Measurements from ENCODE around the gene EIF1.
A peak's percentile ranks its signal among the peaks of the same experiment; 100 is the strongest.
"Not testable (repeated sequence)": the region's sequence is repeated elsewhere in the genome, so short reads cannot be mapped to it uniquely, and the experiment has no call there.

EIF1 gene

DNA sequence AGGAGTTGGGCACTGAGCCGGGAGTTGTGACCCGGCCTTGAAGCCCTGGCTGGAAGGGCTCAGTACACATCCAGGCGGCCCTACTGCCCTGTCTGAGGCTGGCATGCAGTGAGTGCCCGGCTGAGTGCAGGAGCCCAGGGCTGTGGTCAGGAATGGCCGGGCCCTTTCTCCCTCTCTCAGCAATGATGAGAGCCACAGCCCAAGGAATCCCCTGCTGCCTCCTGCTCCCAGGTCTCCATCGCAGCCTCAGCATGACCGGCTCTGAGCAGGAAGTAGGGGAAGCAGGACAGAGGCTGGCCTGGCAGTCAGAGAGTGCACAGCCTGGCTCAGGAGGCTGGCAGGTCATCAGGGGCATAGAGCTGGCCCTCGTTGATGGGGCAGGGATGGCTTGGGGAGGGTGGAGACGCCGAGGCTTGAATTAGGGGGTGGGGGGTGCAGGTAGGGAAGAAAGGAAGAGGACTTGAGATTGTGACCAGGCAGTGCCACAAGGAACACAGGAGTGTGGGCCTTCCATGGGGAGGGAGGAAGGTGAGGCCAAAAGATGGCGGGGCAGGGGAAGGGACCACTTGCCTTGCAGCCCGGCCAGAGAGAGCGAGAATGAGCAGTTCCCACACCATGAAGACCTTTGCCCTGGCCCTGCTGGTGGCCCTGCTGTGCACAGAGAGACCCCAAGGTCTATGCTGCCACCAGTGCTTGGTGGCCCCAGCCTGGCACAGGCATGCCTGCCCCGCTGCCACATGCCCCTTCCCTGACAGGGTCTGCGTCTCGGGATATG is 32.2 kb upstream of the EIF1 start:
- no peak for DNase-seq

DNA sequence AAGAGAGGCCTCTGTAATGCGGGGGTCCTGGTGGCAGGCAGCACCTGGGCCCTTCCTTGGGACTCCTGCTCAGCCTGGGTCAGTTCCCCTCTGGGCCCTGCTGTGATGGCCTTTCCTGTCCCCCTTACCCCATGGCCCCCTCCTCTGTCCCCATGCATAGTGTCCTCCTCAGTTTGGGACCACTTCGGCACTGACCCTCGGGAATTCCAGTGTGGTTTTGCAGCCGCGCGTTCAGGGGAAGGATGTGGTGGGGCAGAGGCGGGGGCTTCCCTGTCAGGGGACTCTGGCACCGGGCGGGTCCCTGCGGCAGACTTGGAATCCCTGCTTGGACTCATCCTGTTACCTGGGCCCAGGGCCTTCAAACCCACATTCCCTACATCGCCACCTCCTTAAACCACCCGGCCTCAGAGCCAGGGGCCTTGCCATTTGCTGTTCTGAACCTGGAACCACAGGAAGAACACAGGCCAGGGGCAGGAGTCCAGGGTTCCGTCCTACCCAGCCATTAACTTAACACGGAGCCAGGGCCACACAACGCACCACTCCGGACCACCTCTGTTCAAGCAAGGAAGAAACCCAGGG is 31.4 kb upstream of the EIF1 start:
- no peak for DNase-seq

DNA sequence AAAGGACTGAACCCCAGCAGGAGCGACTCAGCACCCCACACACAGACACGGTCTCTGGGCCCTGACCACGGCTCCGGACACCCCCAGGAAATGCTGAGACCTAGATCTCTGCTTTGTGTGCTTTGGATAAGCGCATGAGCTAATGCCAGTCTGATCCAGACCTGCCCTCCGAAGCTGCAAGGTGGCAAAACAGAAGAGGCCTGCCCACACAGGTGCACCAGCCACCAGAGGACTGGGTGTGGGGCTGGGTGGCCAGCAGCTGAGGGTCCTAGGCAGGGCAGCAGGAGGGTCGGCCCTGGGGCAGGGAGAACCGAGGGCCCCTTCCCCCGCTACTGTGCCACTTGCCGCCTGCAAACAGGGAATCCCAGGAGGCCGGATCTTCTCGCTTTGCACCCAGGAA is 30.7 kb upstream of the EIF1 start:
- no peak for DNase-seq

DNA sequence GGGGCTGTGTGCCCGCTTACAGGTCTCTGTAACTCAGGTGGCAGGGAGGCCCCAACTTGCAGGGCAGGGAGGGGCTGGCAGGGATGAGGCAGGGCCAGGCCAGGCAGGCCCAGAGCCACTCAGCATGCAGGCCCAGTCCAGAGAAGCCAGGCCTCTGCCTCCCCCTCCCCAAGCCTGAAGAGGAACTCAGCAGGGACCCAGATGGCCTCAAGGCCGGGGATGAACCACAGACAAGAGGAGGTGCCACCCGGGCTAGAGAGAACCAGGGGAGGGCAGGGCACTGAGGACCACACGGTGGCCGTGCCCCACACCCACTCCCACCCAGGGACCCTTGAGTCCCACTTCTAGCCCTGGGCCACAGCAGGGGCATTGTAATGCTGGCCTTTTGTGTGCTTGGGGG is 29.8 kb upstream of the EIF1 start:
- DNase-seq, result no peak

DNA sequence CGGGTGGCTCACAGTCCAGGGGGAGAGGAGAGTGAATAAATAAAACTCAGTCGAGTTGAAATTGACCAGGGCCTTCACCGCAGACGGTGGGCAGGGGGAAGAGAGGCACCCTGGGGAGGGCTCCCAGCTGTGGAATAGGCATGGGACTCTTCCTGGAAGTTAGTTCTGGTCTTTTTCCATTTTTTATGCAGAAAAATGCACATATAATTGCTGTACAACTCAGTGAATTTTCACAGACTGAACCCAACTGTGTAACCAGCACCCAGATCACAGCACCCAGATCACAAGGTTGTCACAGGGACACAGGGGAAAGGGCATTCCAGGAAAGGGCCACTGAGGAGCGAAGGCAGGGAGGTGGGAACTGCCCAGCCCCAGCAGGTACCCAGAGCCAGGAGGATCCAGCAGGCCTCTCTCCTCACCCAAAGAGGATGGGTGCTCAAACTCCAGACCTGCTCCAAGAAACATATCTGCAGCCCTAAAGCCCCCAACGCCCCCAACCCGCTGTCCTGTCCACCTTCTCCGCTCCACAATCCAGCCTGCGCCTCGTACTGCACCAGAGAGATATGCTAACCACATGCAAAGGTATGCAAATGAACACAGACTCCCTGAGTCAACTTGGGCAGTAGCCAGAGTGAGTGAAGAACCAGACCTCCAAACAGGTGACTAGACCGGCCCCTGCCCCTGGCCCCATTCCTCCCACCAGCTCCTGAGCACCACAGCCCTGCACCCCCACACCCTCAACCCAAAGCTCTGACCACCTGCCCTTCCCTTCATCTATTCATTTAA is 29.1 kb upstream of the EIF1 start:
- DNase-seq, result no peak

DNA sequence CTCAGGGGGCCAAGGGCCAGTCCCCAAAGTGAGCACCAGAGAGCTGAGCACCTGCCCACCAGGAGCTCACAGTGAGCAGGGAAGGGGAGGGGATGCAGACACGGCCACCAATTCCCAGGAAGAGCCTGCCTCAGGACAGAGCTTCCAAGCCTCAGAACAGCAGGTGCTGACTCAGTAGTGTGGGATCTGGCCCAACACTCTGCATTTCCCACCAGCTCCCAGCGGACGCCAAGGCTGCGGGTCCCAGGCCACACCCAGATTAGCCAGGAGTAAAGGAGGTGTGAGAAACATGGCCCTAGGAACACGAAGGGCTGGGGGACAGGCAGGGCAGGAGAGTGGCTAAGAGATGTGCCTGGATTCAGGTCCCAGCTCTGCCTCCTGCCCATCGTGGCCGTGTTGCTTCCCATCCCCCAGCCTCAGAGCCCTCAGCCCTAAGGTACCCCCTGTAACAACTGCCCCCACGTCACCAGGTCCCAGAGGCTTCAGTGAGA is 28.4 kb upstream of the EIF1 start:
- DNase-seq, result no peak

DNA sequence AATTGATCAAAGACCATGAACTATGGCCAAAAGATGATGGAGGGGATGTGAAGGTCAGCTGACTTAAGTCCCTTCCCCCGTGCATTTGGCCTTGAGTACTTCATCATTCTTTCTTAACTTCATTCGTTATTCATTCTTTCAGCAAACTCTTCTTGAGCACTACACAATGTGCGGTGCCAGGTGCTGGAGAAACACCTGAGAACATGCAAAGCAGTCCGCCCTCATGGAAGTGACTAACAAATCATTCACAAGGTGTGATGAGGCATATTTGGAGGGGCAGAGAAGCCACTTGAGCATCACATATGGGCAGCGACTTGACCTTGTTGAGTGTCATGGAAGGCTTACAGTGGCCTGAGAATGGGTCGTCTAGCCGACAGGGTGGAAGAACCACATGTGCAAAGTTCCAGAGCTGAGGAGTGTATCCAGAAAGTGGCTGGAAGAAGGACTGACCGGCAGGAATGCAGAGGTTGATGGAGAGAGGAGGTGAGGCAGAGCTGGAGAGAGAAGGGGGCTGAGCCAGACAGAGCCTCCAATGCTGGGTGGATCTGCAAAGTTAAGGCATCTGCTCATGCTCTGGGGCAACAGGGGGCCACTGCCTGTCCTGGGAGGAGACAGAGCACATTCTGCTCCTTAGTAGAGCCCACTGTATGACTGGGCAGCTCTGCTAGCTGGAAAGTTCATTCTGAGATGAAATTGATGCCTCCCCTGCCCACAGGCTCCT is 25.1 kb upstream of the EIF1 start:
- no peak for DNase-seq

DNA sequence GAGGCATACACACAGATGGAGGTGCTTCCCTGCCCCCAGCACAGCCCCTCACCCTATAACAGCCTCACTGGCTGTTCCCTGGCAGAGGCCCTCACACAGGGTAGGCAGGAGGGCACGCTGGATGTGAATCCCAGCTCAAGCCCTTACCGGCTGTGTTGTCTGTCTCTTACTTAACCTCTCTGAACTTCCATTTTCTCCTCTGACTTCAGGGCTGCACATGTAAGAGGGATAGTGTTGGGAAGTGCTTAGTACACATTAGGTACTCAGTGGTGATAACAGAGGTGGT is 24.6 kb upstream of the EIF1 start:
- no peak for DNase-seq

DNA sequence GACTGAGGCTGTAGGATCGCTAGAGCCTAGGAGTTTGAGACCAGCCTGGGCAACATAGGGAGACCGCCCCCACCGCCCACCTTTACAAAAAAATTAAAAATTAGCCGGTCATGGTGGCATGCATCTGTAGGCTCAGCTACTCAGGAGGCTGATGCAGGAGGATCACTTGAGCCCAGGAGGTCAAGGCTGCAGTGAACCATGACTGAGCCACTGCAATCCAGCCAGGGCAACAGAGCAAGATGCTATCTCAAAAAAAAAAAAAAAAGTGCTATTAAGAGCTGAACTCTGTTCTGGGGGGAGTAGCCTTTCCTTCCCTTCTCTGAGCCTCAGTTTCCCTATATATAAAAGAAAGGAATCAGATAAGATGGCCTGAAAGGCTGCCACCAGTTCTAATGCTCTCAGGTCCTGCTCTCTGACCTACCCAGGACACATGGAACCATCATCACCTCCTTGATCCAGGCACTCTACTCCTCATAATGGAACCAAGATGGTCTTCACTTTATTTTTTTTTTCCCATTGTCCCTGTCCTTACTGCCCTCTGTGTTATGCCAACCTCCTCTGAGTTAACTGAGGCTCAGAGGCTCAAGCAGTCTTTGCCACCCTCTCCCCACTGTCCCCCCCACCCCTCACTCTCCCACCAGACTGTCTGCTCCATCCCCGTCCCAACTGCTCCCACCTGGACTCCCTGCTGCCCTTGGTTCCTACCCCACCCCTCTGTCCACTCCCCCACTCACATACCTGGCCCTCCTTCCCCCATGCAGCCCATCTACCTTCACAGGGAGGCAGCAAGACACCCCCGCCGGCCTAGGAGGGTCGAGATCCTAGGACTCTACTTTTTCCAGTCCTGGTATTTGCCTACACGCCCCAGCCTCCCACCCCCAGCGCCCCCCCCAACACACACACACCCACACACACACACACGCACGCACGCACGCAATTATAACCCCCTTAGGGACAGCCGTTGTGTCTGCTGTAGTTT is 23.8 kb upstream of the EIF1 start:
- DNase-seq, result no peak

DNA sequence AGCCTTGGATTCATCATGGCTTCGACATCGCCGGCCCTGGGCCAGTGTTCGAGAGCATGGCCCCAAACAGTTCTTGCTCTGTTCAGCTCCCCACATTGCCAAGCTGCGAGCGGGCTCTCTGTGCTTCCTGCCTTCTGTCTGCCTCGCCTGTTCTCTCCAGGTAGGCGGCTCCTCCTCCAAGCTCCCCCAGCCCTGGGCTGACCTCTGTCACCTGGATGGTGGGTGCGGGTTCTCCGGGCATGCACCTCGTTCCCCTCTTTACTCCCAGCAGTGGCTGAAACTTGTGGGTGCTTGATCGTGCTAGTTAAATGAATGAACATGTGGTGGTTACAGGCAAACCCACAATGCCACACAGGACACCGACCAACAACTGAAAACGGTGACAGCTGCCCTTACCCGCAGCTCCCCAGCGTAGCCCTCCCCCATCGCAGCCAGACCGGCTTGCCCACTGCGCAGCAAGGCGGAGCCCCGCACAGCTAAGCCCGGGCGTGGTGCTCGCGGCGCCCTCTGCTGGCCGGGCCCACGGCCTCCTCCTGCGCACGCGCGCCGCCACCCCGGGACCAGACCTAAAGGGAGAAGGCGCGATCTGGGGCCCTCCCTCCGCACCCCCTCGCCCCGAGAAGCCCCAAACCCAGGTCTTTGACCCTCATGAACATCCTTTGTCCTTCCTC is 23.0 kb upstream of the EIF1 start:
- peak; percentile 86 for DNase-seq

DNA sequence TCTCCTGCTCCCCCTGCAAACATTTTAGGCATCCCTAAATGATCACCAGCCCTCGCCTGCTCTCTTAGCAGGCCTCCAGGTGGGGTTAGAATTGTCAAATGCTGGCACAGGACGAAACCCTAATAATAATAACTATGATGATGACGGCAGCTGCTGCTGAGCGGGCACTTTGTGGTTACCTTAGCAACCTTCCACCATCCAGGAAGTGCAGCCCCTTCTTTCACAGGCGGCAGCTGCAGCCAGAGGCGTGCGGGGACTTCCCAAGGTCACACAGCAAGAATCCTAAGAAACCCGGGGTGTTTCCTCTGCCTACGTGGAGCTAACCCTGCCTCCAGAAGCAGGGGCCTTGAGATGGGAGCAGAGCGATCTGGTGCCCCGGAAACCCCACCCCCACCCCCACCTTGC is 22.4 kb upstream of the EIF1 start:
- DNase-seq, result peak; percentile 51

DNA sequence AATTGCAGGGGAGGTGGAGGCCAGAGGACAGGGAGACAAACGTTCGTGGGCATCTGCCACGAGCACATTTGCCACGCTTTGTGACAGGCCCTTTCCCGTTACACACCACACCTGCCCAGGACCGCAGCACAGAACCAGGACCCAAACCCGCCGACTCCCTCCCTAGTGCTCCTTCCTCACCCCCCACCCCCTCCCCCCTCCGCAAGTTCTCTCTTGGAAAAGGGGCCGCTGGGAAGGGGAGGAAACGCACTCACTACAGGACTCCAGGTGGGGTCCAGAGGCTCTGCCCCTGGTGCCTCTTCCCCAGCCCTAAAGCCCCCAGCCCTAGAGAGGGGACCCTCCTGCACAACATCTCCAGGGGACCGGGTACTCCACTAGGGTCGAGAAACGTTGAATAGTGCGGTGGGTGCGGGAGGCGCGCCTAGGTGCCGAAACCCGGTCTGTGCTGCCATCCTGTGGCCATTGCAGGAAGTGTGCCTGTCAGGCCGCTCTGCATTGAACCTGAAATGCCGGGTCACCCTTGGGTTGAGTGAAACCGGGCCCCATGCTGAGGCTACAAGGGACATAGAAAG is 21.9 kb upstream of the EIF1 start:
- peak; percentile 88 for DNase-seq

DNA sequence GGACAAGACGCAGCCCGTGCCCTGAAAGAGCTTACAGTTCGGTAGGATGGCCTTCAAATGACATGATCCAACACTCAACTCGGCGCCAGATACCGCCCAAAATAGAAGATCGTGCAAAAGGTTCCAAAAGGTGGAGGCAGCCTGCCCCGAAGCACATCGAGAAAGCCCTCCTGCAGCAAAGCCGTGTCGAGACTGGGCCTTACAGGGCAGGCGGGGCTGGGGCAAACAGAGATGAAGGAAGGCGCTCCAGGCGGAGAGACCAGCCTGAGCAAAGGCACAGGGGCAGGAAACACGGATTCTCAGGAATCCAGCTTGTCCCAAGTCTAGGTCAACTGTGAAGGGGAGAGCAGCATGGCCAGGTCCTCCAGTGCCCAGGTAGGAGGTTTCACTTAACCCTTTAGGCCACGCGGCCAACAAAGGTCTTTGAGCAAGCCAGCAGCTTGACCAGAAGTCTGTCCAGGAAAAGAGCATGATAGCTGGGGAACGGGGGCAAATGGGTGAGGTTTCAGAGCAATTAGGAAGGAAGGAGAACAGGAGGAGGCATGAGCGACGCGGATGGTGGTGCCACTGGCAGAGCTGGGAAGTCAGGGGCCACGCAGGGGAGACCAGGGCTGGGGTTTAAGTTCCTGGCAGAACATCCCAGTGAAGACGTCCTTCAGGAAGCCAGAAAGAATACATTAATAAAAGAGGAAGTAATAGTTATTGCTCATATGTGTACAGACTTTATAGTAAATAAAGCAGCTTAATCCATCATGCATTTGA is 21.2 kb upstream of the EIF1 start:
- DNase-seq, result no peak

DNA sequence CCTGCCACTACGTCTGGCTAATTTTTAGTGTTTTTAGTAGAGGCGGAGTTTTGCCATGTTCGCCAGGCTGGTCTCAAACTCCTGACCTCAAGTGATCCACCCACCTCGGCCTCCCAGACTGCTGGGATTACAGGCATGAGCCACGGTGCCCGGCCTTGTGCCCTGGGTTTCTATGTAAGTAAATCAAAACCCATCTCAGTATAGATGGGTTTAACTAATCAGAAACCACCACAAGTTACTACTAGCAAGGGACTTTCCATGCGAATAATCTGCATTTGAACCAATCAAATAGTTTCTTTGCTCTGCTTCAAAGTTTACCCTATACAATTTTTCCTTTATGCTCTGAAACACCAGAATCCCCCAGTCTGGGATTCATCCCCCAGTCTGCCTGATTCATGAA is 16.5 kb upstream of the EIF1 start:
- no peak for DNase-seq

DNA sequence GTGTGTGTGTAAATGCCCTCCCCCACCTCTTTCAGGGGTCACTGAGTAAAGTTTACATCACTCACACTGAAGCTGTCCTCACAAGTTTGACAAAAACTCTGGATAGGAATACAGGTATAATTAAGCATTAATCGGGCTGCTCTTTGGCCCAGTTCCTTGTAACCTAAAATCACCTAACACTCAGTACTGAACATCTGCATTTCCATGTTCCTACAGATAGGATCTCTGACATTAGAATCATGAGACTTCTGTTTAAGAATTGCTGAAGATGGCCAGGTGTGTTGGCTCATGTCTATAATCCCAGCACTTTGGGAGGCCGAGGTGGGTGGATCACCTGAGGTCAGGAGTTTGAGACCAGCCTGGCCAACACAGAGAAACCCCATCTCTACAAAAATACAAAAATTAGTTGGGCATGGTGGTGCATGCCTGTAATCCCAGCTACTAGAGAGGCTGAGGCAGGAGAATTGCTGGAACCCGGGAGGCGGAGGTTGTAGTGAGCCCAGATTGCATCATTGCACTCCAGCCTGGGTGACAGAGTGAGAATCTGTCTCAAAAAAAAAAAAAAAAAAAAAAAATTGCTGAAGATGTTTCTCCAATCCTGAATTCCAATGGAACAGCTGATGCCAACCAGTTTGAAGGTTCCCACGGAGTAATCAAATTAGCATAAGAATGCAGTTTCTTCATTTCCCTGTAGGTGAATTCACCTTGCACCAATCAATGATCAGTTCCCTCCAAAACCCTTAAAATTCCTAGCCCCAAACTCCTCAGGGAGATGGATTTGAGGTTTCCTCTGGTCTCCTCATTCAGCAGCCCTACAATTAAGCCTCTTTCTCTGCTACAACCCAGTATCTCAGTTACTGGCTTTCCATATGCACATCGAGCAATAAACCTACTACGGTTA is 13.3 kb upstream of the EIF1 start:
- DNase-seq, result not testable (repeated sequence)

DNA sequence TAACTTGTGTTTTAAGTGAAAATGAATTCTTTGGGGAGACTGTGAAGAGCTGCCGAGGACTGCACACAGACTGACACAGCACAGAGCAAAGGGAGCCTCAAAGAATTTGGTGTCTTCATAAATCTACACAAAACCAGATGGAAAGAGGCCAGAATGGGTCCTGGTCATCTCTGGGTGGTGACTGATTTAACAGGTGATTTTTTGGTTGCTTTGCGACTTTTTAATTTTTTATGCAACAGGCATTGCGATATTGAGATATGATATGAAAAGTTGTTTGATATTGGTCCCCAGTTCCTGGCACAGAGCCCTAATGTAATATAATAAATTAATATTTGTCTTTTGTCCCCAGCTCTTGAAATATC is 12.6 kb upstream of the EIF1 start:
- DNase-seq, result no peak

DNA sequence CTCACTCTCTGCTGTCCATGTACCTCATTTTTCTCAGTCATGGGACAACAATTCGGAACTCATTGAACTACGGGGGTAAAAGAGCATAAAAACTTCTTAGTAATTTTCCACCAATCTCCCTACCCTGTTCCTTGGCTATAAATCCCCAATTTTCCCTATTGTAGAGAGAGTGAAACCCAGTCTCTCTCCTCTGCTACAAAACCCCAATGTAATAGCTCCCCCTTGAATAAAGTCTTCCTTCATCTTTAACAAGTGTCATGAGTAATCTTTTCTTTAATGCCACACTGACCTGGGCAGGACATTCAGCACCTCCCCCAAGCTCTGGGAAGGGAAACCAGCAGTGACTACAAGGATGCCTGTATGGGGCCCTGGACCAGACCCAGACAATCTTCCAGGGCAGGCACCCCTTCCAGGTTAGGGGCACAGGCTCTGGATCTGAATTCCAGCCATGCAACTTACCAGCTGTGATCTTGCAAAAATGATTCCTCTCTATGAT is 10.2 kb upstream of the EIF1 start:
- DNase-seq, result no peak

DNA sequence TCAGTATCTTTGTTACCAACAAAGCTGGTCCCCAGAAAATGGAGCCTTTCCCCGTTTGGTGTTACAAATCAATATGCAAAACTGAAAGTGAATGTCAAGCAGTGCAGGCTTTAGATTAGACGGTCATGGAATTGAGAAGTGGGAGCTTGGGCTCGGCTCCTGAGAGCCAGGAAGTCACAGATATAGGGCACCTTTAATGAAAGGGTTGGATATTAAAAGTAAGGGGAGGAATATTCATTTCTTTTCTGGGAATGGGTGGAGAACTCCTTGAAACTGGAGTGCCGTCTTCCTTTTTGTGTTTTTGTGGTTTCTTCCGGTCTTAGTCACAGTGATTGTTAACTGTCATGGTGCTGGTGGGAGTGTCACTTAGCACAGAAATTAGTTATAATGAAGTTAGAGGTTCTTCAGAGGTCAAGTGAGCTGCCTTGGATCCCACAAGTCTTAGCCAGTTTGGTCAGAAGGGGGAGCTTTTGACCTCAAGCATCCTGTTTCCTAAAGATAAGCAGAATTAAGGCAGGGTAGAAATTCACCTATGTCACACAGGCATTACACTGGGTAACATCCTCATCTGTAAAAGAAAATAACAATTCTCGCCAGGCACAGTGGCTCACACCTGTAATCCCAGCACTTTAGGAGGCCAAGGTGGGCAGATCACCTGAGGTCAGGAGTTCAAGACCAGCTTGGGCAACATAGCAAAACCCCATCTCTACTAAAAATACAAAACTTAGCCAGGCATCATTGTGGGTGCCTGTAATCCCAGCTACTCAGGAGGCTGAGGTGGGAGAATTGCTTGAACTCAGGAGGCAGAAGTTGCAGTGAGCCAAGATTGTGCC is 9.6 kb upstream of the EIF1 start:
- DNase-seq, result peak; percentile 34

Measured in activated CD4-positive, alpha-beta T cell treated with anti-CD3 and anti-CD28 coated beads, Interleukin-2, amount 50 U/mL, for 1 hour (primary cell).